Ectodermal cell (in vitro differentiated cells): ENCODE data around the gene ZCCHC3. TPM values are rescaled to one million over a fixed set of nuclear protein-coding genes. Genes with fewer than 3 reads are reported as not detected.
"Not testable (repeated sequence)": the region's sequence is repeated elsewhere in the genome, so short reads cannot be mapped to it uniquely, and the experiment has no call there.

Experiments used
- H3K27ac ChIP-seq: 2 replicates; pipeline ENCODE4 v1.7.0; 2013; ENCODE audit warnings: mild to moderate bottlenecking, low read depth, low read length; ENCODE audit not compliant: insufficient read depth, poor library complexity, severe bottlenecking
- H3K27me3 ChIP-seq: 2 replicates; pipeline ENCODE4 v1.7.0; 2013; ENCODE audit warnings: mild to moderate bottlenecking, low read length; ENCODE audit not compliant: insufficient read depth, control insufficient read depth, poor library complexity, severe bottlenecking
- H3K36me3 ChIP-seq: one replicate; pipeline ENCODE4 v1.7.0; 2013; ENCODE audit warnings: low read length; ENCODE audit not compliant: control insufficient read depth, insufficient read depth
- H3K4me1 ChIP-seq: one replicate; pipeline ENCODE4 v1.7.0; 2013; ENCODE audit warnings: low read length; ENCODE audit not compliant: control insufficient read depth, insufficient read depth
- H3K4me3 ChIP-seq: 2 replicates; pipeline ENCODE4 v1.7.0; 2013; ENCODE audit warnings: low read depth, low read length, control low read depth; ENCODE audit not compliant: insufficient read depth
- H3K9me3 ChIP-seq: 2 replicates; pipeline ENCODE4 v1.7.0; 2013; ENCODE audit warnings: mild to moderate bottlenecking, low read length, moderate library complexity; ENCODE audit not compliant: control insufficient read depth
- WGBS, 2 experiments: methylation state at CpG; one replicate each; pipeline ENCODE4 v1.1.7; 2013; ENCODE audit warnings: missing lambda C conversion rate in 2 of 2; 5-methylcytosine and 5-hydroxymethylcytosine counted together
- polyA plus RNA-seq, 4 experiments: library from polyadenylated mRNA; stranded (reverse); fragments of 50-300 nt; gene quantifications; one replicate each; pipeline ENCODE4 v1.2.3, GENCODE V29; 2013

The ZCCHC3 gene, protein sequence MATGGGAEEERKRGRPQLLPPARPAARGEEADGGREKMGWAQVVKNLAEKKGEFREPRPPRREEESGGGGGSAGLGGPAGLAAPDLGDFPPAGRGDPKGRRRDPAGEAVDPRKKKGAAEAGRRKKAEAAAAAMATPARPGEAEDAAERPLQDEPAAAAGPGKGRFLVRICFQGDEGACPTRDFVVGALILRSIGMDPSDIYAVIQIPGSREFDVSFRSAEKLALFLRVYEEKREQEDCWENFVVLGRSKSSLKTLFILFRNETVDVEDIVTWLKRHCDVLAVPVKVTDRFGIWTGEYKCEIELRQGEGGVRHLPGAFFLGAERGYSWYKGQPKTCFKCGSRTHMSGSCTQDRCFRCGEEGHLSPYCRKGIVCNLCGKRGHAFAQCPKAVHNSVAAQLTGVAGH
- 54.6 TPM for polyA plus RNA-seq (2013, experiment 1 of 4)
- 50.3 TPM for polyA plus RNA-seq (2013, experiment 2 of 4)
- 42.8 TPM for polyA plus RNA-seq (2013, experiment 3 of 4)
- 44.4 TPM for polyA plus RNA-seq (2013, experiment 4 of 4)

DNA sequence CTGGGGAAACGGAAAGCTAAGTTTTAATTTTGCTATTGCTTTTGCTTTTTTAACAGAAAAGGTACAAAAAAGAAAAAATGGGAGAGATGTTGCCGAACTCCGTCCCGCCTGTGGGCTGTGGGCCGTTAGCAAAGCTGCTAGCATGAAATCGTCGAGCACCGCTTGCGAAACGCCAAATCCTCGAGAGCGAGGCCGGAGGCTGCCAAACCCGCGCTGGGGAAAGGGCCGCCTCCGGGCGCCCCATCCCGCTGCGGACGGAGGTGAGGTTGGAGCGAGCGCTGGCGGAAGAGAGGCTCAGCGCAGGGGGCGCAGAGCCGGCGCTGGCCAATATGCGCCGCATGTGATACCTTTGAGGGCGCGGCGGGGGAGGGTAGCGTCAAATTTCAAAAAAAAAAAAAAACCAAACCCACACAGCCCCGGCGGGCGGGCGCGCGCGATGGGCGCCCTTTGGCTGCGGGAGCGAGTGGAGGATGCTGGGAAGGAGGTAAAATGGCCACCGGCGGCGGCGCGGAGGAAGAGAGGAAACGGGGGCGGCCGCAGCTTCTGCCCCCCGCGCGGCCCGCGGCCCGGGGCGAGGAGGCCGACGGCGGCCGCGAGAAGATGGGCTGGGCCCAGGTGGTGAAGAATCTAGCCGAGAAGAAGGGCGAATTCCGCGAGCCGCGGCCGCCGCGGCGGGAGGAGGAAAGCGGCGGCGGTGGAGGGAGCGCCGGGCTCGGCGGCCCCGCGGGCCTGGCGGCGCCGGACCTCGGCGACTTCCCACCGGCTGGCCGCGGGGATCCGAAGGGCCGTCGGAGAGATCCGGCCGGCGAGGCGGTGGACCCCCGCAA, at the start of gene ZCCHC3:
TSS of gene ZCCHC3 (plus strand) at position 473 of the 827 bp plus-strand sequence. CDS start at position 490, 17 bp downstream.
- H3K4me3 ChIP-seq, result peak within 1 kb of the TSS; percentile 86
- H3K4me1 ChIP-seq, result peaks cover 31% of the 10 kb centered on the region
- H3K9me3 ChIP-seq, result no peaks in the 10 kb centered on the region
- peak within 1 kb of the TSS; percentile 63 for H3K27ac ChIP-seq
- WGBS, 2 experiments, result 1% methylated on average over 99 of the region's 99 CpGs
- H3K36me3 ChIP-seq, result no peaks in the 10 kb centered on the region
- H3K27me3 ChIP-seq, result peaks cover 10% of the 10 kb centered on the region

DNA sequence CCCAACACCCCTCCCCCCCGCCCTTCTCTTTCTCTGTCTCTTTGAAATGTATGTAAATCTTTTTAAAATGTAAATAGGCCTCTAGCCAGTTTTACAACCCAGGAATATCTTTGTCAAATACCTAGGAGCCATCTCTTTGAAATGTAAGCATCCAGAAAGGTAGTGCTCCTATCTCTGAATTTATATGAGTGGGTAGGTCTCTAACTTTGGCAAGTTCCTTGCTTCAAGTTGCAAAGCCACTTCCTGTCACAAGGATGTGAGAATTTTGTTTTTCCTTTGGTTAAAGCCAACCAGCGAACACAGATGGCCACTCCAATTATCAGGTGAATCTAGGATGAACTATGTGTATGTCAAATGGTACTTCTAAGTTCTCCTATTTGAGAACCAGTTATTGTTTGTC, 46.0 kb upstream of the ZCCHC3 start:
- no peaks in the 10 kb centered on the region for H3K9me3 ChIP-seq
- H3K27ac ChIP-seq, result no peak overlapping the region
- H3K36me3 ChIP-seq, result no peaks in the 10 kb centered on the region
- H3K4me1 ChIP-seq, result no peaks in the 10 kb centered on the region
- H3K4me3 ChIP-seq, result no peak overlapping the region
- H3K27me3 ChIP-seq, result peaks cover 13% of the 10 kb centered on the region
- 21 to 22% methylated on average over 1 of the region's 2 CpGs for WGBS, 2 experiments

DNA sequence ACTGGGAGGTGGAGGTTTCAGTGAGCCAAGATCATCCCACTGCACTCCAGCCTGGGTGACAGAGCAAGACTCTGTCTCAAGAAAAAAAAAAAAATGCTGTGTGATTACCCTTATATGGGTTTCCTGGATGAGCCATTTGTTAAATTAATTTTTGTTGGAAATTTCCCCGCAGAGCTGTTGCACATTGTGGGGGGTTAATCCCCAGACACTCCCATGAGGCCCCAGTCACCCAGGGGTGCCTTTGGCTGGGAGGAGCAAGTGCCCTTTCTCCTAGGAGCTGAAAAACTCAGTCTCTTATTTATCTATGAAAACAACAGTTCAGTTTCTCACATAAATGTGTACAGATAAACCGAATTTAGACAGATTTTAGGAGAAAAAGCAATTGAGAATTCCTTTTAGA, 44.6 kb upstream of the ZCCHC3 start:
- Histone ChIP-seq H3K27me3 (peaks cover 25% of the 10 kb centered on the region), H3K36me3 (no peaks in the 10 kb centered on the region)

DNA sequence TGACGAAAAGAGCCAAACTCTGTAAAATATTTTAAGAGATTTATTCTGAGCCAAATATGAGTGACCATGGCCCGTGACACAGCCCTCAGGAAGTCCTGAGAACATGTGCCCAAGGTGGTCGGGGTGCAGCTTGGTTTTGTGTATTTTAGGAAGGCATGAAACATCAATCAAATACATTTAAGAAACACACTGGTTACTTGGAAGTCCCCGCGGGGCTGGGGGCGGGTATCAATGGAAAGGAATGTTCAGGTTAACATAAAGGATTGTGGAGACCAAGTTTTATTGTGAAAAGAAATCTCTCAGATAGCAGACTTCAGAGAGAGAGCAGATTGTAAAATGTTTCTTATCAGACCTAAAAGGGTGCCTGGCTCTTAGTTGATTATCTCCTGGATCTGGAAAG, 43.9 kb upstream of the ZCCHC3 start:
- H3K36me3 ChIP-seq, H3K4me1 ChIP-seq, H3K9me3 ChIP-seq, H3K27ac ChIP-seq, H3K4me3 ChIP-seq: not testable (repeated sequence)
- 63 to 76% methylated on average over 5 of the region's 6 CpGs for WGBS, 2 experiments
- H3K27me3 ChIP-seq, result peaks cover 31% of the 10 kb centered on the region

More for the DNA sequence above, 44.6 kb upstream of the ZCCHC3 start:
- Histone ChIP-seq H3K4me1 (no peaks in the 10 kb centered on the region), H3K9me3 (no peaks in the 10 kb centered on the region), H3K27ac (no peak overlapping the region), H3K4me3 (no peak overlapping the region)
- 74 to 94% methylated on average over 2 of the region's 2 CpGs for WGBS, 2 experiments

DNA sequence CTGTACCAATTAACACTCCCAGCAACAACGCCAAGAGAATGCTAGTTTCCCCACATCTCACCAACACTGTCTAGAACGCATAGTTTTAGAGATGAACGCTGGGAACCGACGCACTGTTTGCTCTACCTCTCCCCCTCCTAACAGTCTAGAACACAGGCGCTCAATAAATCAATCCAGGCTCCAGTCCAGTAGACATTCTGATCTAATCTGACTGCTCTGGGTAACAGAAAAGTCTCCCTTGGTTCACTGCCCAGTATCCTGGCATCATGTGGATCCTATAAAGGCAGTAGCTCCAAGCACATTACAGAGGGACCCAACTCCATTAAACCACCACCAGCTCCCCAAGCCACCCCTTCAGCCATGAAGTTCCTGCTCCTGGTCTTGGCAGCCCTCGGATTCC, 40.0 kb upstream of the ZCCHC3 start, which contains the start of gene DEFB132:
TSS of gene DEFB132 (plus strand) at position 306 of the 400 bp plus-strand sequence. CDS start at position 361, 55 bp downstream.
- Histone ChIP-seq H3K9me3 (no peaks in the 10 kb centered on the region), H3K36me3 (no peaks in the 10 kb centered on the region), H3K27ac (no peak within 1 kb of the TSS), H3K4me3 (no peak within 1 kb of the TSS), H3K4me1 (no peaks in the 10 kb centered on the region), H3K27me3 (peaks cover 33% of the 10 kb centered on the region)
- WGBS, 2 experiments, result 89 to 91% methylated on average over 7 of the region's 7 CpGs

DNA sequence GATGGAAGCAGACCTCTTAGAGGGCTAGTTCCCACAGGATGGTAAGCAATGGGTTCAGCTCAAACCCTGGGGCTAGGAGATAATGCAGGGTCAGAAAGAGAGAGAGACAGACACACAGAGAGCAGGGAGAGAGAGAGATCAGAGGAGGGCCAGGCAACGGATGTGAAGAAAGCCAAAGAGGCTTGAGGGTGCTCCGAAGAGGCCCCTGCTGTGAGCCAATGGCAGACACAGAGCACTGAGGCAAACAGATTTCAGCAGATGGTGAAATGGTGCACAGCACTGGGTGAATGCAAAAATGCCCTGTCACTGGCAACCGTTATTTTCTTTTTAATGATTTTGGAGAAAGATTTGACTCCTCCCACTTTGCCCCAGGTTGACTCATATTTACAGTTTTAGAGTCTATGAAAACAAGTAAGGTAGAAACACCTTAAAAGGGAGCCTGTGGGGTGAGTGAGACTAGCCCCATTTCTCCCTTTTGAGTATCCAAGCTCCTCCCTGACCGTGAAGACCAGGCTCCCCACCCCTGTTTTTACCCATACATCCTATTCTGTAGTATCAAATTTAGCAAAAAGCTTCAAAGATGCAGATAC, 39.0 kb upstream of the ZCCHC3 start:
- no peak overlapping the region for H3K4me3 ChIP-seq
- H3K36me3 ChIP-seq, result no peaks in the 10 kb centered on the region
- H3K27me3 ChIP-seq, result peaks cover 34% of the 10 kb centered on the region
- WGBS, 2 experiments, result 63 to 67% methylated on average over 4 of the region's 4 CpGs
- H3K27ac ChIP-seq, result no peak overlapping the region
- no peaks in the 10 kb centered on the region for H3K4me1 ChIP-seq
- H3K9me3 ChIP-seq, result no peaks in the 10 kb centered on the region

DNA sequence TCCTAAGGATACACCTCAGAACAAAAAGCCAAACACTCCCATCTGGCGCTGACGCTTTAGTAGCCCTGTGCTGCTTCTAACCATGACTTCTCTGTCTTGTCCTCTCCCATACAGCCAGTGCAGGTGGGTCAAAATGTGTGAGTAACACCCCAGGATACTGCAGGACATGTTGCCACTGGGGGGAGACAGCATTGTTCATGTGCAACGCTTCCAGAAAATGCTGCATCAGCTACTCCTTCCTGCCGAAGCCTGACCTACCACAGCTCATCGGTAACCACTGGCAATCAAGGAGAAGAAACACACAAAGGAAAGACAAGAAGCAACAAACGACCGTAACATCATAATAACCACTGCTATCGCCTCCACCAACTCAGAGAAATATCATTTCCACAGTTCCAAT, 38.4 kb upstream of the ZCCHC3 start:
- H3K9me3 ChIP-seq, result no peaks in the 10 kb centered on the region
- H3K27me3 ChIP-seq, result peaks cover 39% of the 10 kb centered on the region
- no peak overlapping the region for H3K4me3 ChIP-seq
- 63 to 64% methylated on average over 8 of the region's 8 CpGs for WGBS, 2 experiments
- H3K4me1 ChIP-seq, result no peaks in the 10 kb centered on the region
- no peak overlapping the region for H3K27ac ChIP-seq
- no peaks in the 10 kb centered on the region for H3K36me3 ChIP-seq

DNA sequence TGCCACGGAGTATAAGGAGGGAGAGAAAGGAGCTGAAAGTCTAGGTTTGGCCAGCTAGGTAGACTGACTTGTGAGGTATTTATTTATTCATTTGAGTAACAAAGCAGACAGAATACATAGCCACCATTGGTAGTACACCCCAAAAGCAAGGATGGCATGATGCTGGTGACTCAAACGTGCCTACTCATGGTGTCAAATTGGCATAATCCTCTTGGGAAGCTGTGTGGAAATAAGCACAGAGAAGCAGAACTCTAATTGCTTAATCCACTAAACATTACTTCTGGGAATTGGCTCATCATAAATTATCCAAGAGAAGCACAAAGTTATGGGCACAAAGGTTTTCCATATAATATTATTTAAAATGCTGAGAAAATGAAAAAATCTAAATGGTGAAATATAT, 37.4 kb upstream of the ZCCHC3 start:
- WGBS, 2 experiments, result 75 to 76% methylated on average over 2 of the region's 2 CpGs
- no peaks in the 10 kb centered on the region for H3K36me3 ChIP-seq
- peaks cover 39% of the 10 kb centered on the region for H3K27me3 ChIP-seq

DNA sequence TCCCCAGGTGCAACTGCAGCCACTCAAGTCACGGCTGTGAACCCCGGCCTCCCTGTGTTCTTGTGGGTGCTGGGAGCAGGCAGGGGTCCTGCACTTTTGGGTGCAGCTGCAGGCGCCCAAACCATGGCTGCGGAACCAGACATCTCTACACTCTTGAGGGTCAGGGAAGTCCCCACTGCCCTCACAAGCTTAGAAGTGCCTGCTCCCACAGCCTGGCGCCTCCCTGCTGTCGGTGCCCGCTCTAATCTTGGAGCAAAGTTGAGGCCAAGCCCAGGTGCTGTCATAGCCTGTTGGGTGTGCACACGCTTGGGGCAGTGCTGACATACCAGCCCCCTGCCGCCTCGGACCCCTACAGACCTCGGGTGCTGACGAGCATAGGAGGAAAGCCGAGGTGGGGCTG, 33.7 kb upstream of the ZCCHC3 start:
- Histone ChIP-seq H3K27me3 (peaks cover 26% of the 10 kb centered on the region), H3K4me3 (no peak overlapping the region)
- WGBS, 2 experiments, result 89 to 90% methylated on average over 13 of the region's 13 CpGs

More for the DNA sequence above, 37.4 kb upstream of the ZCCHC3 start:
- Histone ChIP-seq H3K27ac (no peak overlapping the region), H3K9me3 (no peaks in the 10 kb centered on the region), H3K4me3 (no peak overlapping the region), H3K4me1 (no peaks in the 10 kb centered on the region)

More for the DNA sequence above, 33.7 kb upstream of the ZCCHC3 start:
- H3K9me3 ChIP-seq, result no peaks in the 10 kb centered on the region
- no peaks in the 10 kb centered on the region for H3K4me1 ChIP-seq
- H3K36me3 ChIP-seq, result no peaks in the 10 kb centered on the region
- no peak overlapping the region for H3K27ac ChIP-seq
